GM12878 (cell line): ENCODE measurements around the gene FBXL19. TPM values are rescaled to one million over a fixed set of nuclear protein-coding genes. Genes with fewer than 3 reads are reported as not detected.

Experiments used
- ATAC-seq: fragments of 200-7000 bp; cut with Tn5 transposase; 3 replicates; pipeline ENCODE4 v1.9.1; 2020; ENCODE audit warnings: mild to moderate bottlenecking, moderate library complexity
- BruUV-seq: library from RNA; stranded (reverse); fragments of 400-500 nt; replicated peaks from 2 replicates; lab custom pipeline; 2021; lab: Mats Ljungman, UMichigan
- CTCF ChIA-PET: fragments of 300-600 bp; sonication (Branson Sonifier 250); formaldehyde crosslinking; extraction: SDS; loops from one replicate; lab custom pipeline; 2021; ENCODE audit warnings: inconsistent platforms; lab: Yijun Ruan, JAX
- POLR2A ChIA-PET: fragments of 350-600 bp; formaldehyde crosslinking; extraction: SDS; loops from one replicate; lab custom pipeline; 2021; ENCODE audit warnings: inconsistent platforms; lab: Charles Lee
- RAD21 ChIA-PET: fragments of 300-600 bp; sonication (Branson Sonifier 250); formaldehyde crosslinking; loops from one replicate; lab custom pipeline; 2023; ENCODE audit warnings: antibody characterized with exemption; ENCODE audit not compliant: unreplicated experiment; lab: Charles Lee
- SMC1A ChIA-PET: fragments of 300-600 bp; sonication (Branson Sonifier 250); formaldehyde crosslinking; loops from one replicate; lab custom pipeline; 2023; ENCODE audit not compliant: unreplicated experiment, uncharacterized antibody; lab: Charles Lee
- DNase-seq: peaks from one replicate; pipeline ENCODE4 v3.0.0-alpha.2; 2011; ENCODE audit warnings: low read depth, low spot score
- FAIRE-seq: peaks from 3 replicates; lab custom pipeline; 2011; peaks lifted over from hg19 to GRCh38; lab: Jason Lieb, UNC
- H2AFZ ChIP-seq: 2 replicates; pipeline ENCODE4 v1.6.0; 2011; ENCODE audit warnings: low read depth, low read length, control low read depth; ENCODE audit not compliant: control insufficient read depth
- H3K27ac ChIP-seq: 2 replicates; pipeline ENCODE4 v1.5.1; 2011; ENCODE audit warnings: control low read depth; ENCODE audit not compliant: control insufficient read depth, insufficient read depth
- H3K27me3 ChIP-seq, 2 experiments: replicated peaks in 1 of 2; 2 replicates each; pipeline versions ENCODE4 v1.6.0 to v1.6.1; 2011; ENCODE audit warnings: low read length in 1 of 2; ENCODE audit not compliant: control insufficient read depth in 2 of 2, insufficient read depth in 2 of 2
- H3K36me3 ChIP-seq, 2 experiments: 2 replicates each; pipeline ENCODE4 v1.5.1; 2011; ENCODE audit warnings: low read length in 1 of 2; ENCODE audit not compliant: control insufficient read depth in 2 of 2, insufficient read depth in 2 of 2
- H3K4me1 ChIP-seq: 2 replicates; pipeline ENCODE4 v1.6.1; 2011; ENCODE audit warnings: mild to moderate bottlenecking, low read length, moderate library complexity, mixed read lengths; ENCODE audit not compliant: control insufficient read depth, insufficient read depth
- H3K4me2 ChIP-seq: 2 replicates; pipeline ENCODE4 v1.6.0; 2011; ENCODE audit warnings: control low read depth; ENCODE audit not compliant: control insufficient read depth, insufficient read depth
- H3K4me3 ChIP-seq: fragments of 200-600 bp; sonication (generic); 2 replicates; pipeline ENCODE4 v1.5.1; 2016
- H3K79me2 ChIP-seq: 2 replicates; pipeline ENCODE4 v1.6.0; 2011; ENCODE audit warnings: low read length; ENCODE audit not compliant: control insufficient read depth, insufficient read depth
- H3K9ac ChIP-seq: 2 replicates; pipeline ENCODE4 v1.8.0; 2011; ENCODE audit warnings: low read length, control low read depth, mixed read lengths; ENCODE audit not compliant: control insufficient read depth, insufficient read depth
- H3K9me3 ChIP-seq: replicated peaks from 3 replicates; pipeline ENCODE4 v1.5.1; 2011; ENCODE audit warnings: mild to moderate bottlenecking, low read length; ENCODE audit not compliant: control insufficient read depth, insufficient read depth
- H4K20me1 ChIP-seq: 2 replicates; pipeline ENCODE4 v1.6.0; 2011; ENCODE audit not compliant: control insufficient read depth, insufficient read depth
- ATF2 ChIP-seq: IDR thresholded peaks from 2 replicates; pipeline ENCODE4 v1.6.1; 2012; ENCODE audit warnings: low read length, inconsistent platforms
- BACH1 ChIP-seq: fragments of 450-650 bp; IDR thresholded peaks from 2 replicates; pipeline ENCODE4 v1.6.1; 2017; ENCODE audit warnings: mild to moderate bottlenecking, borderline replicate concordance
- EGR1 ChIP-seq, 2 experiments: IDR thresholded peaks; 1 replicate in 1 of 2; 2 replicates in 1 of 2; pipeline ENCODE4 v1.6.1; 2011 to 2012; ENCODE audit warnings: low read depth in 2 of 2, low read length in 2 of 2, borderline replicate concordance in 1 of 2, mild to moderate bottlenecking in 1 of 2, moderate library complexity in 1 of 2
- ESRRA ChIP-seq: IDR thresholded peaks from 2 replicates; pipeline ENCODE4 v1.6.1; 2012; ENCODE audit warnings: mild to moderate bottlenecking, low read length, improper control_type of control experiment
- ETV6 ChIP-seq, 2 experiments: fragments of 450-650 bp in 1 of 2; IDR thresholded peaks in 1 of 2; conservative IDR thresholded peaks in 1 of 2; 2 replicates each; pipeline ENCODE4 v1.6.1; 2014; ENCODE audit warnings: antibody characterized with exemption in 1 of 2, borderline replicate concordance in 1 of 2, low read depth in 1 of 2, mild to moderate bottlenecking in 1 of 2, moderate library complexity in 1 of 2
- HSF1 ChIP-seq: fragments of 150-350 bp; IDR thresholded peaks from 2 replicates; pipeline ENCODE4 v1.6.1; 2014; ENCODE audit warnings: mild to moderate bottlenecking, low read depth, low read length
- IKZF1 ChIP-seq: fragments of 450-650 bp; conservative IDR thresholded peaks from 2 replicates; pipeline ENCODE4 v1.6.1; 2017; ENCODE audit warnings: antibody characterized with exemption, mild to moderate bottlenecking
- JUND ChIP-seq: IDR thresholded peaks from 2 replicates; pipeline ENCODE4 v1.6.1; 2012; ENCODE audit warnings: low read depth, mild to moderate bottlenecking, low read length, improper control_type of control experiment, moderate library complexity
- MEF2B ChIP-seq: fragments of 450-650 bp; IDR thresholded peaks from 2 replicates; pipeline ENCODE4 v1.6.1; 2018; ENCODE audit warnings: mild to moderate bottlenecking, moderate library complexity; ENCODE audit not compliant: partially characterized antibody, poor library complexity, severe bottlenecking
- MTA2 ChIP-seq: fragments of 450-650 bp; IDR thresholded peaks from 2 replicates; pipeline ENCODE4 v1.6.1; 2016; ENCODE audit warnings: low read depth, mild to moderate bottlenecking, moderate library complexity
- REST ChIP-seq: IDR thresholded peaks from 2 replicates; pipeline ENCODE4 v1.6.1; 2012; ENCODE audit warnings: mild to moderate bottlenecking, low read depth, low read length
- SREBF1 ChIP-seq: IDR thresholded peaks from 2 replicates; pipeline ENCODE4 v1.6.1; 2012; ENCODE audit warnings: mild to moderate bottlenecking, low read length
- USF2 ChIP-seq: IDR thresholded peaks from 2 replicates; pipeline ENCODE4 v1.6.1; 2011; ENCODE audit warnings: low read depth, low read length, improper control_type of control experiment, borderline replicate concordance
- WGBS: methylation state at CpG from one replicate; pipeline ENCODE4 v1.1.6; 2016; ENCODE audit warnings: low lambda C conversion rate; ENCODE audit not compliant: insufficient replicate concordance, insufficient coverage; ENCODE audit errors: missing lambda C conversion rate; 5-methylcytosine and 5-hydroxymethylcytosine counted together
- in situ Hi-C: fragments of 300-500 bp; cut with MboI; formaldehyde crosslinking; loops from 9 replicates; pipeline ENCODE4 v1.14.3; 2018; ENCODE audit warnings: mixed read lengths
- intact Hi-C: fragments of 100-400 bp; cut with micrococcal nuclease; formaldehyde crosslinking; loops from one replicate; pipeline ENCODE4 v1.14.2; 2022; ENCODE audit not compliant: unreplicated experiment
- polyA plus RNA-seq, 11 experiments: library from polyadenylated mRNA; depleted of rRNA in 4 of 11; unstranded in 6 of 11; stranded (reverse) in 5 of 11; fragments of >200 nt; fragmentation: Nextera tagmentation in 4 of 11; fragmentation: Illumina TruSeq in 1 of 11; extraction: Ambion mirVana in 4 of 11; extraction: Trizol in 1 of 11; gene quantifications; 1 replicate in 1 of 11; 2 replicates in 10 of 11; pipeline versions ENCODE4 v1.2.1 to v1.2.3, GENCODE V29; 2011 to 2016; ENCODE audit warnings: inconsistent platforms in 2 of 11, missing spikeins in 2 of 11, low read depth in 1 of 11
- total RNA-seq, 4 experiments: library from RNA; depleted of rRNA in 3 of 4; stranded (reverse); fragments of >200 nt in 3 of 4; fragmentation: Illumina TruSeq in 1 of 4; extraction: Trizol in 1 of 4; gene quantifications; 2 replicates each; pipeline versions ENCODE4 v1.2.1 to v1.2.3, GENCODE V29; 2013 to 2021

The FBXL19 gene
- total and polyA plus RNA-seq, 10 of the 15 experiments (the other 5 are each of a cell fraction or from before 2014, with no cell fraction given): 0.02 to 32.1 (median 6.8) TPM; not detected in 1

- H4K20me1 ChIP-seq: no peaks in the 10 kb centered on the region
- H3K9me3 ChIP-seq: no peaks in the 10 kb centered on the region
- ChIA-PET CTCF (interaction anchor here (1.0 to 2.2 kb wide), 7 partner anchors 7 to 31 kb away, joined by 4 to 9 read pairs (median 5); partner anchors contain the start of gene BCL7C), RAD21 (interaction anchor here (0.6 to 6.3 kb wide), 3 partner anchors 25 to 580 kb away, joined by 3 to 44 read pairs (median 4); no protein-coding TSS in a partner anchor), SMC1A (interaction anchor here (1.4 to 4.6 kb wide), 3 partner anchors 9 to 32 kb away, joined by 4 to 41 read pairs (median 7); no protein-coding TSS in a partner anchor), POLR2A (interaction anchor here (1.4 to 3.2 kb wide), 6 partner anchors 8 to 31 kb away, joined by 3 to 16 read pairs (median 8); partner anchors contain the start of gene BCL7C)
- ATAC-seq (peak; percentile 61), DNase-seq (peak; percentile 67), FAIRE-seq (peak; percentile 52)
- WGBS: under 1% methylated on average over 12 of the region's 12 CpGs
- H3K4me3 ChIP-seq: peak overlapping the region; percentile 76
- H3K79me2 ChIP-seq: peaks cover 34% of the 10 kb centered on the region
- intact Hi-C loops: no loop called here
- in situ Hi-C loops: no loop called here
- no TSS peak for BruUV-seq
- H2AFZ ChIP-seq: no peak overlapping the region; the same call in 1 of the 2 replicates
- peak overlapping the region; percentile 84 for H3K9ac ChIP-seq
- H3K4me2 ChIP-seq: peak overlapping the region; percentile 86
- H3K36me3 ChIP-seq: no peaks in the 10 kb centered on the region; a peak in 1 of 4 replicates
- no peaks in the 10 kb centered on the region for H3K27me3 ChIP-seq
- peak overlapping the region; percentile 93 for H3K27ac ChIP-seq
- peaks cover 22% of the 10 kb centered on the region for H3K4me1 ChIP-seq
- TF ChIP-seq IKZF1 (peak; percentile 77; the same call in 1 of the 2 replicates), ETV6 (conservative IDR thresholded peaks at IDR 0.05 in 1 of 2, IDR thresholded peaks at IDR 0.05 in 1 of 2; ENCODE audit: borderline replicate concordance in 1 of 2, low read depth in 1 of 2) (peak in 1 of 2 experiments; percentile 70; a peak in 2 of 4 replicates), ATF2 (no peak), USF2 (no peak), BACH1 (peak; percentile 54; the same call in 1 of the 2 replicates), SREBF1 (no peak), JUND (no peak), MEF2B (no peak), MTA2 (peak; percentile 54; the same call in 1 of the 2 replicates), HSF1 (no peak), ESRRA (peak; percentile 98), EGR1 (IDR thresholded peaks at IDR 0.05; ENCODE audit: borderline replicate concordance in 1 of 2, low read depth in 2 of 2, low read length in 2 of 2) (no peak), REST (no peak)
These were observed 47.2 kb upstream of the FBXL19 start for GRCh38 chr16:30875871-30876801.
